NOMO-1 treated with dmso at 0.1 percent for 144 hours (cell line): ENCODE data around the gene SPG7.

Experiments used
- DNase-seq: peaks from one replicate; lab custom pipeline; 2025; ENCODE audit not compliant: unreplicated experiment; lab: John Stamatoyannopoulos, UW

Gene SPG7

DNA sequence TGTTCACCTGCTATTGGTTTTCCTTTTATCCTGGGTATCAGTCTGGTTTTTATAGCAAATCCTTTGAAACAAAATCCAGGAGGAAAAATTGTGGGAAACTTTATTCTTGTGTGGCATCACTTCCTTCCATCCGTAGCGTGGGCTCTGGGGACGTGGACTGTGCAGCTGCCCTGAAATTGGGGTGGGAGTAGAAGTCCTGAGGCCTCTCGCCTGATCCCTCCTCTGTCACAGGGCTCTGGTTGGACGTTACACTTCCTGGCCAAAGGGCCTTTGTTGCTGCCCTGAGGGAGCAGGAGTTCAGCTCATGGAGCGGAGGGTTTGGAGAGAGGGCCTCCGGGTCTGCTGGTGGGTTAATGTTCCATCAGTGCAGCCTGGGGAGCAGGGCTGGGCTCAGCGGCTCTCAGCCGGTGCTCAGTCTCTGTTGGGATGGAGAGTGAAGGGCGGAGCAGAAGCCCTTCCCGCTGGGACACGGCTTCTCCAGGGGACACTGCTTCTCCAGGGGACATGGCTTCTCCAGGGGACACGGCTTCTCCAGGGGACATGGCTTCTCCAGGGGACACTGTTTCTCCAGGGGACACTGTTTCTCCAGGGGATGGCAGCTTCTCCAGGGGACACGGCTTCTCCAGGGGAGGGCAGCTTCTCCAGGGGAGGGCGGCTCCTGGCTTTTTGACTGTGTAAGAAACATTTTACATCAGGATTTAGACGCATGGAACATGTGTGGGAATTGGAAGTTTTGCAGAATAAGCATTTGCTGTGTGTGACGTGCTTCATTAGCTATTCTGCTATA lies 37.0 kb downstream of the SPG7 start:
- DNase-seq, result no peak

DNA sequence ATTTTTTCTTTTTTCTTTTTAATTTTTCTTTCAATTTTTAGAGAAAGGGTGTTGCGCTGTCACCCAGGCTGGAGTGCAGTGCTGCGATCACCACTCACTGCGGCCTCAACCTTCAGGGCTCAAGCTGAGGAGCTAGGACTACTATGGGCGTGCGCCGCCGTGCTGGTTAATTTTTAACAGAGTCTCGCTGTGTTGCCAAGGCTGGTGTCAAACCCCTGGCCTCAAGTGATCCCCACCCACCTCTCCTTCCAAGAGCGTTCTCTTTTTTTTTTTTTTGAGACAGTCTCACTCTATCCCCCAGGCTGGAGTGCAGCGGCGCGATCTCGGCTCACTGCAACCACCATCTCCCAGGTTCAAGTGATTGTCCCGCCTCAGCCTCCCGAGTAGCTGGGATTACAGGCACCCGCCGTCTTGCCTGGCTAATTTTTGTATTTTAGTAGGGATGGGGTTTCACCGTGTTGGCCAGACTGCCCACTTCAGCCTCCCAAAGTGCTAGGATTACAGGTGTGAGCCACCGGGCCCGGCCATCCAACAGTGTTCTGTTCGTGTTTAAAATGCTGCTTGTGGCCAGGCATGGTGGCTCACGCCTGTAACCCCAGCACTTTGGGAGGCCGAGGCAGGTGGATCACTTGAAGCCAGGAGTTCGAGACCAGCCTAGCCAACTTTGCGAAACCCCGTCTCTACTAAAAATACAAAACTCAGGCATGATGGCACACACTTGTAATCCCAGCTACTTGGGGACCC lies 37.8 kb downstream of the SPG7 start:
- DNase-seq, result no peak

DNA sequence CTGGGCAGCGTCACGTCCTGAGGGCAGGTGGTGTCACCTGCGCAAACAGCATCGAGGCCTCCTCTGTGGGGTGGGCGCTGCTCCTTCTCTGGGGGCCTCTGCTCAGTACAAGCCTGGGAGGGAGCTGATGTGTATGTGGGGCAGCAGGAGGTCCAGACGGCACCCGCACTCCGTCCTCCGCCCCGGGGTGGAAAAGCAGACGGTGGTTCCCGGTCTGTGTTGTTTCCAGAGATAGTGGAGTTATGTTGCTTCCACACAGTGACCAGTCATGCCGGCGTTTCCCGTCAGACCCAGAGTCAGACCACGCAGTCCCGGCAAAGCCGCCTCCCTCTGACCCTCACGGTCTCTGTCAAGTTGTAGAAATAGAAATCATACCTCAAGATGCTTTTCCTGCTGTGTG lies 38.6 kb downstream of the SPG7 start:
- DNase-seq, result no peak

DNA sequence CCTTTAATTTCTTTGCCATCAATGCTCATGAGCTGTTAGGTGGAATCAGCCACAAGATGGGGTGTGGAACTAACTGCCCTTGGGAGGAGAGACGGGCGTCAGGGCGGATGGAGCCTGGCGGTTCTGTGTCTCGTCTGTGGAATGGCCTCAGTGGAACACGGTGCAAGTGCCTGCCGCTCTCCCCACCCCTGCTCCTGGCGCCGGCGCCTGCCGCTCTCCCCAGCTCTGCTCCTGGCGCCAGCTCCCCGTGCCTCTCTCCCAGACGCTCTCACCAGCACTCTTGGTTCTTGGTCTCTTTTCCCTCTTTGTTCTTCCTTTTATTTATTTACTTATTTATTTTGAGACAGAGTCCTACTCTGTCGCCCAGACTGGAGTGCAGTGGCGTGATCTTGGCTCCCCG lies 39.1 kb downstream of the SPG7 start:
- no peak for DNase-seq

DNA sequence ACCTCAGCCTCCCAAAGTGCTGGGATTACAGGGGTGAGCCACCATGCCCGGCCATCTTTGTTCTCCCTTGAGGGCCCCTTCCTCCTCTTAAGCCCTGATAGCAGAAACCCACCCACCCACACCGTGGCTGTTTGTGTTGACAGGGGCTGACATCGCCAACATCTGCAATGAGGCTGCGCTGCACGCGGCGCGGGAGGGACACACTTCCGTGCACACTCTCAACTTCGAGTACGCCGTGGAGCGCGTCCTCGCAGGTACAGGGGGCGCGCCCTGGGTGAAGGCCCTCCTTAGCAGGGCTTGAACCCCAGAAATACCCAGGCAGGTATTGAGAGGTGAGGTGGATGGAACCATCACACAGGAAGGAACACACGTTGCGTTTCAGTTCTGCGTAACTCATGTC lies 39.7 kb downstream of the SPG7 start:
- DNase-seq, result no peak

DNA sequence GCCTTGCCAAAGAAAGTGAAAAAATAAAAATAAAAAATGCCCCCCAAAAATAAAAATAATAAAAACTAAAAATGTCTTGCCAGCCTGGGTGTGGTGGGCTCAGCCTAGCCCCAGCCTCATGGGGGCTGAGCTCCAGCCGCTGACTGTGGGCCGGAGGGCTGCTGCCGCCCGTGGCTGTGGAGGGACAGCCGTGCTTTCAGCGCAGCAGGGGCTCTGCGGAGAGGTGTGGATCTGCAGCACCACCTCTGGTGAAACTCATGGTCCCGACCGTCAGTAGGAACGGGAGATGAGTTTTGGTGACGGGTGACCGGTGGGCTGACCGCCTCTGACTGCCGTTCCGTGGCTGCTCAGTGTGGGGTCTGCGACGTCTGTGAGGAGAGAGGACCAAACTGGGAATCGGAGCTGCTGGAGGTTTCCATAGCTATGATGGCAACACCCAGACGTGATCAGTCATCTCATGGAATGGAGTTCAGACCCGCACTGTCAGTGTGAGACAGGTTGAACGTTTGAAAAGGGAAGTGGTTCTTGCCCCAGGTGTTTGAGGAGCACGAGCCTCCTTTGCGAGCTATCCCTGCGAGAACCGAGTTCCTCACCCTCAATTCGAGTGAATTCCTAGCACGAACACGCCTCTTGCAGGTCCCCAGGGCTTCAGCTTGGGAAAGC lies 40.3 kb downstream of the SPG7 start:
- no peak for DNase-seq

DNA sequence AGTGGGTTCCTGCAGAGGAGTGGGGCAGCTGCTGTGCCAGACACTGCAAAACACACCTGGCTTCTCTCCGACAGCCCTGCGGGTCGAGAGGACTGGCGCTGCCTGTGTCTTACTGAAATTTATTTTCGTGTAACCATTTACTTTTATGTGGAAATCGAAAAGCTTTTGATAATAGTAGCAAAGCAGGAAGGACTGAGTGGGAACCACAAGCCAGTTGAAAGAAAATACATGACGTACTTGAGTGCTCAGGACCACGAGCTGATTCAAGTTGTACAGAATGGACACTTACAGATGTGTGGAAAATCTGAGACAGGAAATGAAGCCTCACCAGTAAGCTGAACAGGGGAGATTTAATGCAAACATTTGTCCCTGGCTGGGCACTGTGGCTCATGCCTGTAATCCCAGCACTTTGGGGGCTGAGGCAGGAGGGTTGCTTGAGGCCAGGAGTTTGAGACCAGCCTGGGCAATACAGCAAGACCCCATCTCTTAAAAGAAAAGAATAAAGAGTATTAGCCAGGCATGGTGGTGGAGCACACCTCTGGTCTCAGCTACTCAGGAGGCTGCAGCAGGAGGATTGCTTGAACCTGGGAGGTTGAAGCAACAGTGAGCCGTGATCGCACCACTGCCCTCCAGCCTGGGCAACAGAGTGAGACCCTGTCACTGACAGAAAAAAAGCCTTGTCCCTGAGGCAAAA lies 41.0 kb downstream of the SPG7 start:
- DNase-seq, result no peak

DNA sequence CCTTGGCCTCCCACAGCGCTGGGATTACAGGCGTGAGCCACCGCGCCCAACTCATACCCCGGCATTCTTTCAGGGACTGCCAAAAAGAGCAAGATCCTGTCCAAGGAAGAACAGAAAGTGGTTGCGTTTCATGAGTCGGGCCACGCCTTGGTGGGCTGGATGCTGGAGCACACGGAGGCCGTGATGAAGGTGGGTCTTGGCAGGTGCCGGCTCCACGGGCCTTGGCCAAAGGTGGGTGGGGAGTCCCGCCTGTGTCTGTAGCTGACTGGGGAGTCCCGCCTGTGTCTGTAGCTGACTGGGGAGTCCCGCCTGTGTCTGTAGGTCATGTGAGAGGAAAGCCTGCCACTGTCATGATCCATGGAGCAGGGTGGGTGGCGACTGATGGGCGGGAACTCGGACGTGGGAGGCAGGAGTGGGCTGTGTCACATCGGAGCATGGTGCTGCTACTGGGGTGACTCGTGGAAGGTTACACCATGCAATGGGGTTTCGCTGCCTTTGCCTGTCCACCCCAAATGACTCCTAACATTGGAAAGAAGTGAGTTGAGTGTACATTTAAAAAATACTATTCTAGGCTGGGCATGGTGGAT lies 42.3 kb downstream of the SPG7 start:
- DNase-seq, result no peak

DNA sequence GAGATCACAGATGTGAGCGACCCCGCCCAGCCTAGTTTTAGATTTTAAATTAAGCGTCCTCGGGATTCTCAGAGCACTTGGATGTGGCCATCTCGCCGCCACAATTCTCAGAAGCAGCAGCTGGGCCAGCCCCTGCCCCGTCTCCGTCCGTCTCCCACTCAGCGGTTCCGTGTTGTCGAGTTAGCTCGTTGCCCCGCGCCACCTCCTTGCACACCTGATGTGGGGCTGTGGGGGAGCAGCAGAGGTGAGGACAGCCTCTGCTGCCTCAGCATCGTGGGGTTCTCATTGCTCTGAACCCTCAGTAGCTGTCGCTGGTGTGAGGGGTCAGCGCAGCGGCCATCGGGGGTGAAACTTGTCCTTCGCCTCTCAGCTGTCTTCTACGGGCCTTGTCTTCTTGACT lies 44.1 kb downstream of the SPG7 start:
- no peak for DNase-seq

DNA sequence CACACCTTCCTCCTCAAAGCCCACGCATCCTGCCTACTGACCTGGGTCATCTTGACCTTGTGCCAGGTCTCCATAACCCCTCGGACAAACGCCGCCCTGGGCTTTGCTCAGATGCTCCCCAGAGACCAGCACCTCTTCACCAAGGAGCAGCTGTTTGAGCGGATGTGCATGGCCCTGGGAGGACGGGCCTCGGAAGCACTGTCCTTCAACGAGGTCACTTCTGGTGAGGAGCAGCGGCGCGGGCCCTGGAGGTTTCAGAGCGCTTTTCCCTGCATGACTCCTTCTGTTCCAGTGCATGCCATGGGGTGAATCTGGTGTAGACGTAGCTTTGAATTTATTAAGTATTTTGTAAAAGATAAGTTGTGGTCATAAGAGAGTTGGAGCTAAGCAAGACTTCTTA lies 44.7 kb downstream of the SPG7 start:
- DNase-seq, result no peak

DNA sequence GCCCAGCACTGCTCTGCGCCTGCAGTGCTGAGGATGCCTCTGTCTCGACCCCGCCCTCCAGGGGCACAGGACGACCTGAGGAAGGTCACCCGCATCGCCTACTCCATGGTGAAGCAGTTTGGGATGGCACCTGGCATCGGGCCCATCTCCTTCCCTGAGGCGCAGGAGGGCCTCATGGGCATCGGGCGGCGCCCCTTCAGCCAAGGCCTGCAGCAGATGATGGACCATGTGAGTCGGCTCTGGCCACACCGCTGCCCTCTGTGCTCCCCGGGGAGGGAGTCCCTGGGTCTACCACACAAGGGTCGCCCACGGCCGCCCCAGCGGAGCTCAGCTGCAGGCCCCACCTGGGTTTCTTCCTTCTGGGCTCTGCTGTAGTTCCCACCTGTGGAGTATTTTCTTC lies 45.5 kb downstream of the SPG7 start:
- no peak for DNase-seq

DNA sequence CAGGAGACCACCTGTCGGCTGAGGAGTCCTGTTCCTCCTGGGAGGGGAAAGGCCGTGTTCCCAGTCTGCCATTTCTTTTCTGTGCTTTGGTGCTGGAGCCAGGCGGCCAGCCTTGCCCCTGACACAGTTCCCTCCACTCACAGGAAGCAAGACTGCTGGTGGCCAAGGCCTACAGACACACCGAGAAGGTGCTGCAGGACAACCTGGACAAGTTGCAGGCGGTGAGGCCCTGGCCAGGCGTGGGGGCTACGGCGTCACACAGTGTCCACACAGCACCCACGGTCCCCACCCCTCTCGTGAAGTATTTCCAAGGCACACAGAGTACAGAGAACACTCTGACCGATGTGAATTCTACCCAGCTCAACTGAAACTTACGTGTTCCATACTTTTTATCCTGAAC lies 46.1 kb downstream of the SPG7 start:
- no peak for DNase-seq

DNA sequence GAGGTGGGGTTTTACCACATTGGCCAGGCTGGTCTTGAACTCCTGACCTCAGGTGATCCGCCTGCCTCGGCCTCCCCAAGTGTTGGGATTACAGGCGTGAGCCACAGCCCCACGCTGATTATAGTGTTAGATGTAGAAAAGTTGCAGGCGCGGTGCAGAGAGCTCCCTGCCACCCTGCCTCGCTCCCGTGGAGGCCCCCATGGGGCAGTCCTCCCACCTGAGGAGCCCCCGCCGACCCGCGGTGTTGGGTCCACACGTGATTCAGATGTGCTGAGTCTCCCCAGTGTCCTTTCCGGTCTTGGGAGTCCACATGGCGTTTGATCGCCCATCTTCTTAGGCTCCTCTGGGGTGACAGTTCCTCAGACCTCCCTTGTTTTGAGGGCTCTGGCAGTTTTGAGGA lies 47.1 kb downstream of the SPG7 start:
- DNase-seq, result no peak

DNA sequence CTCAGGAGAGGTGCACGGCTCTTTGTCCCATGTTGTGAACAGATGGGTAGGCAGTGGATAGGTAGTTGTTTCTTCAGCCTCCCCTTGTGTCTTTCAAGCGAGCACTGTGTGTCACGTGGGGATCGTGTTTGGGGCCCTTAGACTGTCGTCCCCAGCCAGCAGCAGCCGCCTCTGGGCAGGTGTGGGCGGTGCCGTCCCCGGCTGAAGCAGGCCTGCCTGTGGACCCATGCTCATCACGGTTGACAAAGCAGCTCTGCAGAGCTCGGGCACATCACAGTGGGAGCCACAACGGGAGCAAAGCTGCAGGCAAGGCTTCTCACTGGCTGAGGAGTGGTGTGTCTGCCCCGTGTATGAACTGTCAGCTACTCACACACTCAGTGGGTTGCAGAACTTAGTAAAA lies 47.6 kb downstream of the SPG7 start:
- no peak for DNase-seq

DNA sequence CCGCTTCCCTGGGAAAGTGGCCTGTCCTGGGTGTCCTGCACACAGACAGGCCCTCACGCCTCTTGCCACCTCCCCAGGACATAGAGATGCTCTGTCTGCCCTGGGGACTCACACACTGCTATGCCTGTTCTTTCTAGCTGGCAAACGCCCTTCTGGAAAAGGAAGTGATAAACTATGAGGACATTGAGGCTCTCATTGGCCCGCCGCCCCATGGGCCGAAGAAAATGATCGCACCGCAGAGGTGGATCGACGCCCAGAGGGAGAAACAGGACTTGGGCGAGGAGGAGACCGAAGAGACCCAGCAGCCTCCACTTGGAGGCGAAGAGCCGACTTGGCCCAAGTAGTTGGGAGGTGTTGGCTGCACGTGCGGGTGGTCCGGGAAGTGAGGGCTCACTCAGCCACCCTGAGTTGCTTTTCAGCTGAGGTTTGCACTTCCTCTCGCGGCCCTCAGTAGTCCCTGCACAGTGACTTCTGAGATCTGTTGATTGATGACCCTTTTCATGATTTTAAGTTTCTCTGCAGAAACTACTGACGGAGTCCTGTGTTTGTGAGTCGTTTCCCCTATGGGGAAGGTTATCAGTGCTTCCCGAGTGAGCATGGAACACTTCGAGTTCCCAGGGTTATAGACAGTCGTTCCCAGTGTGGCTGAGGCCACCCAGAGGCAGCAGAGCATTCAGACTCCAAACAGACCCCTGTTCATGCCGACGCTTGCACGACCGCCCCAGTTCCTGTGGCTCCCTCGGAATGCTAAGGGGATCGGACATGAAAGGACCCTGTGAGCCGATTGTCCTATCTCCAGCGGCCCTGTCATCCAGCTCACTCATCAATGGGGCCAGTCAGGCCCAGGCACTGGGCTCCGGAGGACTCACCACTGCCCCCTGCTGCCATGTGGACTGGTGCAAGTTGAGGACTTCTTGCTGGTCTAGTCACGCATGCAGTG lies 48.8 kb downstream of the SPG7 start:
- peak; percentile 27 for DNase-seq

DNA sequence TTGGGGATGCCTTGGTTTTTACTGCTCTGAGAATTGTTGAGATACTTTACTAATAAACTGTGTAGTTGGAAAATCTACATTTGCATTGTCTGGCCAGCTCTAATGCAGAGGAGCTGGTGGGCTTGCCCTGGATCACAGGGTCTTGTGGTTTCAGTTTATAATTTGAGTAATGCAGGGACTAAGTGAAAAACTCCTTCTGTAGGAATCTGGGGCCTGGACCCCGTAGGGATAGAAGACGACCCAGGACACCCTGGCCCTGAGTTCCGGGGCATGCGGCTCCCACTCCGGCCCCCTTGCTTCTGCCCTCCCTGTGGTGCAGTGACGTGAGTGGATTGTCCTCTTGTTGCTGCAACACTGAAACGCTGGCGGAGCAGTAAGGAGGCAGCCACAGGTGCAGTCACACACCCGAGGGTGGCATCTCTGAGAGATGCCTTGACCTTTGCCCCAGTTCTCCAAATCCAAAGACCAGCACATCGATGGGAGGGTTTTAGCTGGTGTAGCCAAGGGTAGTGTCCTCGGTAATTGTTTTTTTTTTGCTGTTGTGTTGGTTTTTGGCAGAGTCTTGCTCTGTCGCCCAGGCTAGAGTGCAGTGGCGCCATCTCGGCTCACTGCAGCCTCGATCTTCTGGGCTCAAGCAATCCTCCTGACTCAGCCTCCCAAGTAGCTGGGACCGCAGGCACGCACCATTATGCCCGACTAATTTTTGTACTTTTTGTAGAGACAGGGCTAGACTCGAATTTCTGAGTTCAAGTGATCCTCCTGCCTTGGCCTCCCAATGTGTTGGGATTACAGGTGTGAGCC lies 49.7 kb downstream of the SPG7 start:
- no peak for DNase-seq

DNA sequence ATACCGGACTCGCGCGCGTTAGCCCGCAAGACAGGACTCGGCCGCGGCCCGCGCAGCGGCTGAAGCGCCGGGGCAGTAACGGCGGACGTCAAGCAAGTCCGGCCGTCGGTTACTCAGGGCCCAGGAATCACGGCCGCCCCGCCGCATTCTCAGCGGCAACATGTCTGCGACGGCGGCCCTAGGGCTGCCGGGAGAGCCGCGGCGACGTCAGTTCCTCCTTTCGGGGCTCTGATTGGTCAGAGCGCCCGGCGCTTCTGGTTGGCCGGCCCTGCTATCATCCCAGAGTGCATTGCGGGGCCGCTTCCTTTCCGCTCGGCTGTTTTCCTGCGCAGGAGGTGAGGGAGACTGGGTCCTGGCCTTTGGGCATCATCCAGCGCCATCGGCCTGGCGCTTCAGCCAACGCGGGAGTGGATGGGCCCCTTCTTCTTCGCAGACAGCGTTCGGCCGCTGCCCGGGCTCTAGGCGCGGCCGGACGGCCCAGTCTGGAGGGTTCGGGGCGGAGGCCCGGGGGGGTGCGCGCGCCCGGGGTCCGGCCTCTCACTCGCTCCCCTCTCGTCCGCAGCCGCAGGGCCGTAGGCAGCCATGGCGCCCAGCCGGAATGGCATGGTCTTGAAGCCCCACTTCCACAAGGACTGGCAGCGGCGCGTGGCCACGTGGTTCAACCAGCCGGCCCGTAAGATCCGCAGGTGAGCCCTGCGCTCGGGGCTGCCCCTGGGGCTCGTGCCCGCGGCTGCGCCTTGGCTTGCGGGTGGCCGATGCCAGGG lies 52.4 kb downstream of the SPG7 start, which contains the start of gene RPL13:
Gene RPL13 (plus strand): TSS at position 305 of the 764 bp plus-strand sequence. CDS start 278 bp downstream, at position 583.
- DNase-seq, result peak; percentile 91

DNA sequence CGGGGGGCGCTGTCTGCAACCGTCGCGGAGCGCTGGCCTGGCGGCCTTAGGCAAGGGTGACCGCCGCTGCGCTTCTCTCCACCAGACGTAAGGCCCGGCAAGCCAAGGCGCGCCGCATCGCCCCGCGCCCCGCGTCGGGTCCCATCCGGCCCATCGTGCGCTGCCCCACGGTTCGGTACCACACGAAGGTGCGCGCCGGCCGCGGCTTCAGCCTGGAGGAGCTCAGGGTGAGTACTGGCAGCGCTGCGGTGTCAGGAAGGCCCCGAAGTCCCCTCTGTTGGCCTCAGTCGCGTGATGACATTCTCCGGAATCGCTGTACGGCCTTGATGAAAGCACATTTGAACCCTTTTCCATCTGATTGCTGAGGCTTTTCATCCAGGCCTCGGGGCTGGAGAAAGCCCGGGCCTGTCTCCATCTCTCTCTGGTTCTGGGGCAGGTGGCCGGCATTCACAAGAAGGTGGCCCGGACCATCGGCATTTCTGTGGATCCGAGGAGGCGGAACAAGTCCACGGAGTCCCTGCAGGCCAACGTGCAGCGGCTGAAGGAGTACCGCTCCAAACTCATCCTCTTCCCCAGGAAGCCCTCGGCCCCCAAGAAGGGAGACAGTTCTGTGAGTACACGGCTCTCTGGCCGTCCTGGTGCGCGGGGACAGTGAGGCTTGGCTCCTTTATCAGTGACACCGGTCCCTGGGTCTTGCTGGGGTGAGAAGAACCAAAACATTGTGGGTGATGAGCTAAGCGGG lies 53.1 kb downstream of the SPG7 start:
- DNase-seq, result no peak
